A673 (cell line): Measurements from ENCODE around the gene IGF2BP1.

Source experiments
- CTCF ChIP-seq: fragments of 300-800, 200-600 bp; sonication (generic); conservative IDR thresholded peaks from 2 replicates; pipeline ENCODE4 v1.5.1; 2017; ENCODE audit warnings: low read depth, mild to moderate bottlenecking, antibody characterized with exemption, low read length, moderate library complexity, mixed read lengths
- EZH2 ChIP-seq: fragments of 200-600 bp; sonication (generic); IDR thresholded peaks from 2 replicates; pipeline ENCODE4 v1.6.1; 2017; ENCODE audit warnings: borderline replicate concordance, low read depth, mild to moderate bottlenecking, mixed read lengths, antibody characterized with exemption, low read length; ENCODE audit not compliant: poor library complexity, severe bottlenecking

GRCh38 chr17:49024523-49024922 lies 27.3 kb downstream of the IGF2BP1 start:
- TF ChIP-seq CTCF (no peak), EZH2 (no peak)
